Stimulated activated CD8-positive, alpha-beta memory T cell treated with anti-CD3 and anti-CD28 coated beads, Interleukin-12 subunit alpha, Interleukin-12 subunit beta, amount 100 ng/mL, for 1 hour (primary cell): ENCODE data around the gene PMF1.

Experiments
- DNase-seq: peaks from one replicate; pipeline ENCODE4 v3.0.0-alpha.2; 2020; ENCODE audit warnings: low read depth

Gene PMF1

DNA sequence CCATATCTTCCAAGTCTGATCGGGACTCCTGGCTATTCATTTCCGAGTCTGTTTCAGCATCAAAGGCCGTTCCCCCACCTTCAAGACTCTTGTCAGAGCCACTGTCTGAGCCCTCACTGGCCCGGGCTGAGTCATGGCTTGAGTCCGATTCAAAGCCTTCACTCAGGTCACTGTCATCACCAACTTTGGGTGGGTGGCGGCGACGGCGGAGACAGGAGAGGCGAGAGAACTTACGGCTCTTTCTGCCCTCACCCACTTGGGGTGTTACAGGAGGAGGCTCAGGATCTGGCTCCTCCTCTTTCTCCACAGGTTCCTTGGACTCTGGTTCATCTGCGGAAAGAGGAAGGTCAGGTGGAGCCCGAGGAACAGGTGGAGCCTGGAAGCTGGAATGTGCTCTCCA, 53.2 kb downstream of the PMF1 start:
- no peak for DNase-seq

GRCh38 chr1:156268336-156268735, 55.5 kb downstream of the PMF1 start:
- no peak for DNase-seq

DNA sequence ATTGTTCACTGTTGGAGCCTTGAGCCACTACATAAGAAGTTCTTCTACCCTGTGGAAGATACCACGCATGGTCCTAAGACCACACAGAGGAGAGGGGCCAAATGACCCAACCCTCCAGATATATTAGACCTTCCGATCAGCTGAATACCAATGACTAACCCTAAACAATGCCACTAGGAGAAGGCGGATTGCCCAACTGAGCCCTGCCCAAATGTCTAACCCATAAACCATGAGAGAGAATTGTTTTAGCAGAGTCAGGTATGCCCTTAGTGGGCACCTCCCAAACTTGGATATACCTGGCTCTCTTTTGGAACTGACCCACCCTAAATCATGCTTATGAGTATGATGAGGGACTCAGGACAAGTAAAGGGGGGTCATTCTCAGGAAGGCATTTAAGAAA, 57.5 kb downstream of the PMF1 start:
- no peak for DNase-seq

- no peak for DNase-seq
These were observed 63.7 kb downstream of the PMF1 start for GRCh38 chr1:156276532-156276931.

DNA sequence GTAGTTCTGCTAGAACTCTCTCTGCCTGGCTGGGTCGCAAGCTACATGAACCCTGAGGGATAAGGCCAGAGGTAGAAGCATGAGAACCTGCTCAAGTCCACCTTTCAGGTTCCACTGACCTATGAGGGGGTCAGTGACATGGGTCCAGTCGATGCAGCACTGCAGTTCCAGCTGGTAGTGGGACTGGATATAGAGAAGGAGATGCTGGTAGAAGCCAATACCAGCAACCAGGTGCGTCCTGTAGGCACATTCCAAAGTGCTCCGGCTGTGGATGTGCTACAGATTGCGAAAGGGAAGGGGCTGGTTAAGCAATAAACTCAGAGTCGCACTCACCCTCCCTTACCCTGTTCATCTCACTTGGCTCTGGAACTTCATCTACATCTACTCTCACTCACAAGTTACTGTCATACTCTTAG, 64.2 kb downstream of the PMF1 start:
- no peak for DNase-seq

DNA sequence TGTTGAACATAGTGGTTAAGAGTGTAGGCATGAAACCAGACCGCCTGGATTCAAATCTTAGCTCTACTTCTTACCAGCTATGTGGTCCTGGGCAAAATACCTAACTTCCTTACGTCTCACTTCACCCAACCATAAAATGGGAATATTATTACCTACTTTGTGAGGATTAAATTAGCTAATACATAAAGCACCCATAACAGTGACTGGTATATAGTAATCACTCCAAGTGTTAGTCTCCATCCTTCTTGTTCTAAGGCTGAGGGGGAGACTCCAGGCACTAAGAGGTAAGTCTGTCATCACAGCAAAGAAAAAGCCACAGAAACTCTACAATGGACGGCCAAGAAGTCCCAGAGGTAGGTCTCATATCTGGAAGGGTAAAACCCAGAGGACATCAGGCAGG, 67.0 kb downstream of the PMF1 start:
- no peak for DNase-seq

DNA sequence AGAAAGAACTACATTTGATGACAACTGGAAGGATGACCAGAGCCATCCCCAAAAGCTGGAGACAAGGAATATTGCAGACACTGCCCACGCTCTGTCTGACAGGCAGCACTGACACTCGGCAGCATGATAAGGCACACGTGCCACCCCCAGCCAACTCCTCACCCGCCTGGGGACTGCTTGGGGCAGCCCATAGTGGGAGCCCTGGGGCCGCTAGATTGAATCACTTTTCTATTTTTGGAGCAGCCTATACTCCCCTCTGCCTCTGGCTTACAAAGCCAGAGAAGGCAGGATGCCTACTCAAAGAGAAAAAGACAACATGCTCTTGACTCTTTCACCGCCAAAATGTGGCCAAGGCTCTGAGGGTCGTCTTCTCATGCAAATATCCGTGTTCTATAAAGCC, 68.5 kb downstream of the PMF1 start:
- no peak for DNase-seq

DNA sequence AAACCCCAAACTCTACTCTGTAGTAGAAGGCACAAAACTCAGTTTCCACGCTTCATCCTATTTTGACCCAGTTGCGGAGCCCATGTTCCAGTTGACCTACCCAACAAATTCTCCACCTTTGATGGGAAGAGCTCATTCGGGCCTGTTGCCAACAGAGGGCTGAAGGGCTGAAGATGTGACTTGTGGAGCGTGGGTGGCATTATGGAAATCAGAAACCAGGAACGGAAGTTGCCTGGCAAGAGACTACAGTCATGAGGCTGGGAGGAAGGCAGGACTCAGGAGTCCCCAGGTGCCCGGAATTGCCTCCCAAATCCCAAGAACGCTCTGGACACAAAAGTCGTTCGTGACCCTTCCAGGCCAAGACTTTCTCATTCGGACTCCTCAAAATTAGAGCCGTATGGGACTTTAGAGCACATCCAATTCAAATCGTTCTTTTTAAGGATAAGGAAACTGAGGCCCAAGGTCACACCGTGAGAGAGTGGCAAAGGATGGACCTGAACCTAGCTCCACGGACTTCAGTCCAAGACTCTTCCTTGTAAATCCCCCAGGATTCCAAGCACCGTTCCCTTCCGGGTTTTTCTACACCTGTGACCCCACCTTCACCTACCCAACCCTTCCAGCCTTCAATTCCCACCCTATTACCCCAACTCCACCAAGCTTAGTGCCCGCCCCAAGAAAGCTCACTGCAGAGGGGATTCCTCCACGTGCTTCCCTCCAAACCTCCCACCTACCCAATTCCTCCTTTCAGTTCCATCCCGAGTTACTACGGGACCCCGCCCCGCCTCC, 69.1 kb downstream of the PMF1 start:
- no peak for DNase-seq

GRCh38 chr1:156282479-156283222, 69.8 kb downstream of the PMF1 start, which contains the start of gene SMG5:
Gene SMG5 (minus strand): TSS chr1:156282825. CDS start chr1:156282680, 145 bp downstream.
- DNase-seq = peak; percentile 89

GRCh38 chr1:156283521-156283920, 70.7 kb downstream of the PMF1 start:
- DNase-seq = no peak

GRCh38 chr1:156284112-156284511, 71.3 kb downstream of the PMF1 start, which contains the start of gene TMEM79:
Gene TMEM79 (plus strand): TSS chr1:156284325. CDS start chr1:156285227, 902 bp downstream.
- DNase-seq = no peak

GRCh38 chr1:156284757-156285156, 72.0 kb downstream of the PMF1 start:
- DNase-seq = no peak

GRCh38 chr1:156285437-156285836, 72.6 kb downstream of the PMF1 start:
- DNase-seq = no peak

- DNase-seq = no peak
These were observed 73.3 kb downstream of the PMF1 start for GRCh38 chr1:156286061-156286460.
